ENCODE results near the gene PRPSAP2.
A peak's percentile ranks its signal among the peaks of the same experiment; 100 is the strongest.
"Not testable (repeated sequence)": the region's sequence is repeated elsewhere in the genome, so short reads cannot be mapped to it uniquely, and the experiment has no call there.

Gene PRPSAP2

DNA sequence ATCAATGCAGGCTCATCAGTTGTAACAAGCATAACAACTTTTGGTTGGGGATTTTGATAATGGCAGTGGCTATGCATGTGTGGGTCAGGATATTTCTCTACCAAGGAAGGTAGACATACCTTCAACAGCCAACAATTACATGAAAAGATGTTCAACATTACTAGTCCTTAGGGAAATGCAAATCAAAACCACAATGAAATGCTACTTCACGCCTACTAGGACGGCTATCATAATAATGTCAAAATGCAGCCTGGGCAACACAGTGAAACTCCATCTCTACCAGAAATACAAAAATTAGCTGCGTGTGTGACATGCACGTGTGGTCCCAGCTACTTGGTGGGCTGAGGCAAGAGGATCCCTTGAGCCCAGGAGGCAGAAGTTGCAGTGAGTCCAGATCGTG is 86.7 kb downstream of the PRPSAP2 start:
- no peak for DNase-seq (ENCODE audit: low read depth)

DNA sequence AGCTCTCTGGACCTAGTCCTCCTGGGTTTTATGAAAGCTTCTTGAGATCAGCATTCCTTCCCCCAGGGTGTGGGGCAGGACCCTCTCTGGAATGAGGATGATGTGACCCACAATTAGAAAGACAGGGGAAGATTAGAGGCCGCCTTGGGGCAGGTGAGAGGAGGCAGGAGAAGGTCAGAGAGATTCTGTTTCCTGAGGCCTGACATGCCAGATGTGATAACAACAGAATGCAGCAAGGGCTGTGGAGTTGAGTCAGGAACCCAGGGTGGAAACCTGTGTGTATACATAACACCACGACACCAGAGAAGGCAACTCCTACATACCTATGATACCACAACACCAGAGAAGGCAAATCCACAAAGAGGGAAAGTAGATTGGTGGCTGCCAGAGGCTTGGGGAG is 88.6 kb downstream of the PRPSAP2 start:
- DNase-seq (ENCODE audit: low read depth): no peak

DNA sequence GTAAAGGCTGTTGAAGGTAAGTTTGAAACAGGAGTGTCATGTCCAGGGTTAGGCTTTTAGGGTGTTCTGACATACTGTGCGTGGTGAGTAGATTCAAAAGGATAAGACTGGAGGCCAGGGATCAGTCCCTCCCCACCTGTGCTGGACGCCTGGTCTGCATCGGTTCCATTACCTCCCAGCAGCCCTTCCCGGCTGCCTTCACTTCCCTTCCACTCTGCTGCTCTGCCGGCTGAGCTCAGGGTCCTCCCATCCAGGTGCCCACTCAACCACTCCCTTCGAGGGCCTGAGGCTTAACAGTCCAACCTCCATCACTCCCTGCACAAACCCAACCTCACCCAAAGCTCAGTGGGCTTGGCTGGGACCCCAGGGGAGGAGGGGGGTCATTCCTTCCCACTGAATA is 89.9 kb downstream of the PRPSAP2 start:
- DNase-seq (ENCODE audit: low read depth): no peak

DNA sequence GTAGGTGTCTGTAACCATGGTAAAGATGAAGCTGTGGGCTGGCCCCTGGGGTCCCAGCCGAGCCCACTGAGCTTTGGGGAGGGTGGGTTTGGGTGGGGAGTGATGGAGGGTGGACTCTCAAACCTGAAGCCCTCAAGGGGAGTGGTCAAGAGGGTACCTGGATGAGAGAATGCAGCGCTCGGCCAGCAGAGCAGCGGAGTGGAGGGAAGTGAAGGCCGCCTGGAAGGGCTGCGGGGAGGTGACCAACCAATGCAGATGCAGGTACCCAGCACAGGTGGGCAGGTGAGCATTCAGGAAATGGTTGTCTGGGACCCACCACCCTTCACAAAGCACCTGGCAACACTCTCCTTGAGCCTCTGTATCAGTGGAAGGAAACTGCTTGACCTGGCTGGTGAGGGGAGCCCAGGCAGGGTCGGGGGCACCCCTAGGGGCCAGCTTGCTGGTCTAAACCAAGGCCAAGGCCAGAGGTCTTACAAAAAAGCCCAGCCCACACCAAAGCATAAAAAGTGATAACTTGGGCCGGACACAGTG is 90.6 kb downstream of the PRPSAP2 start:
- no peak for DNase-seq (ENCODE audit: low read depth)

DNA sequence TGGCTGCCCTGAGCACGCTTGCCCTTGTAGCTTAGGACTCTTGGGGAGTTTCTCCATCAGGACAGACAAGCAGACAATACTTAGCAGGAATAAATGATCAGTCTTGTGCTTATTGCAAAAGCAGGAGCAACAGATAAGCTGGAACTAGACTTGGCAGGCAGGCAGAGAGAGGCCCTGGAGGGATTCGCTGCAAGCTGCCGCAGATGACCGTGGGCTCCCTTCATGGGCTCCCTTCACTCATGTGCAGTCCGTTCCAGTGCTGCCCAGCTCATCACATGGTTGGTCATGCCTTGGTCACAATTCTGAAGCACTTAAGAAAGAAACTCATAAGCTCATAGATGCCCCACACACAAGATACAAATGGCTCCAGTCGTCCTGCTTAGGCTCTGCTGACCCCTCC is 91.6 kb downstream of the PRPSAP2 start:
- DNase-seq (ENCODE audit: low read depth): no peak

DNA sequence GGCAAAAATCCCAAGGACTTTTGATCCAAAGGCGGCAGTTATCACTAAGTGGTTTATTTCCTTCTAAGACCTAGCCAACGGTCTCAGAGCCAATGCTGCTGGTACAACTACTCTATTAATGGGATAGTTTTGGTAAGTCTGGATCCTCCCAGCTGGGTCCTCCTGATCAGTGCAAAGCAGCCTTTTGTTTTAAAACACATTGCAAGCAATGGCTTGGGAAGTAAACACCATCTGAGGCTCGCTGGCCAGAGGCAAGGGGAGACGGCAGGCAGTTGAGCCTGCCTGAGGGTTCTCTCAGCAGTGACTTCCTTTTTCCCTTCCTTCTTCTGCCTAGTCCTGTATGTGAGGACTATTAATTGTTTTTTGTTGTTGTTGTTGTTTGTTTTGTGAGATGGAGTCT is 92.4 kb downstream of the PRPSAP2 start:
- DNase-seq (ENCODE audit: low read depth): no peak

DNA sequence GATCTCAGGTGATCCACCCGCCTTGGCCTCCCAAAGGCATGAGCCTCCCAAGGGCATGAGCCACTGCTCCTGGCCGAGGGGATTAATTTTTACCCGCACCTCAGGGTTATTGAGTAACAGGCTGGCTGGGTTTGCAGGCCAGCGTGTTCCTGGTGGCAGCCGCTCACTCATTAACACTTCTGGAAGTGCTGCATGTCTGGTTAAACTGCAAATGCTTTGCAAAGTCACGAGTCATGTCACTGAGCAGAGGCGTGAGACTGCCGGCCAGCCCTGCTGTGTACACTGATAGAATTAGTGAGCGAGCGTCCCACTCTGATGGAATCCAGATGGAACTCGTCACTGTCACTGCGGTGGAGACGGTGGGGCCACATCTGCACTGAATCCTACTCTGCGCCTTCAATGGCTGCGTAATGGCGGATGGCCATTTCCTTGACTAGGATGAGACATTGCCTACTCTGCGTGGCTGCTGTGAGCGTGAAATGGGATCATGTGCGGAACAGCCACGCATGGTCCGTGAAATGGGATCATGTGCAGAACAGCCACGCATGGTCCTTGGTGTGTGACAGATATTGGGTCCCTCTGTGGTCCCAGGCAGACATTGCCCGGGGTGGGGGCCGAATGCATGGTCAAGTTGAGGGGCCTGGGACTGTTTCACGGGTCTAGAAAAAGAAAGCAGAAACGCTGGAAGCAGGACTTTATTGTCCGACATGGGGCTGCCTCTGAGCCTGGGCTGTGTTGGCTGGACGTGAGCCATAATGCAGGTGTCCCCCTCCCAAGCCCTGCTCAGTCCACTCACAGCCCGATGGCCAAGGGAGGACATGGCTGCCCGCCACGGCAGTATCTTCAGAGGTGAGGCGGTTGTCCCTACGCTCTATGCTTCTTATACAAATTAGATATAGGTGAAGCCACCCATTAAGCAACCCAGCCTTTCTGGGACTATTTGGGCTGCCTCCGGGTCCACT is 93.3 kb downstream of the PRPSAP2 start:
- no peak for DNase-seq (ENCODE audit: low read depth)

DNA sequence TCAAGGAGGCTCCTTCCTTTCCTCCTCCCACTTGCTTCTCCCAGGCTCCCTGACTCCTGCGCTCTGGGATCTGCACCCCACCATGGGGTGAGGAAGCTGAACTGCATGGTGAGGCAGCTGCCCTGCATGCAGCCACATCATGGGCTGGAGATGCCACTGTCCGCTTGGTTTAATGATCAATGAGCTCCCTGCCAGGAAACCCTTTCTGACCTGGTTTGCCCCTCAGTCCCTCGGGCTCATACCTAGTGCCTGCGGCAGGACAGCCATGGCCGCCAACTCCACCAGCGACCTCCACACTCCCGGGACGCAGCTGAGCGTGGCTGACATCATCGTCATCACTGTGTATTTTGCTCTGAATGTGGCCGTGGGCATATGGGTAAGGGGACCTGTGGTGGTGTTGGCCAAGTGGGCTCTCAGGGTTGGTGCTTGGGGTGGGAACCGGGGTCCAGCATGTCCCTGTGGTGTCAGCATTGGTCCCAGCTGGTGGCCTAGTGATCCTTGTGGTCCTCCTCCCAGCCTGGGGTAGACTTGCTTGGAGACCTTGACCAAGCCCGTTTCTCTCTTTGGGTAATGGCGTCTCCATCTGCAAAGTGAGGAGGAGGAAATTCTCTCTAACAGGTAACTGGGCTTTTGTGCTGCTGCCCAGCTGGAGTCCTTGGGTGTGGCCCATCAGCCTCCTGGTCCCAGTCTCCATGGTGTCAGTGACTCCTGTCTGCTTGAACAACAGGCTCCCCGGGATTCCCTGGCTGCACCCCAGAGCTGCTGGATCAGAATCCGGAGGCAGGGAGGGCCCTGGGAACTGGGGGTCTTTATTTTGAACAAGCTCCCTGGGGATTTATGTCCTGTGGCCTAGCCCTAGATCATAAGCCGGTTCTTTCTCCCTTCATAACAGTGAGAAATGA is 94.3 kb downstream of the PRPSAP2 start, which contains the start of gene SLC5A10:
TSS of gene SLC5A10 (plus strand) at position 225 of the 902 bp plus-strand sequence. CDS start at position 266, 41 bp downstream.
- no peak for DNase-seq (ENCODE audit: low read depth)

DNA sequence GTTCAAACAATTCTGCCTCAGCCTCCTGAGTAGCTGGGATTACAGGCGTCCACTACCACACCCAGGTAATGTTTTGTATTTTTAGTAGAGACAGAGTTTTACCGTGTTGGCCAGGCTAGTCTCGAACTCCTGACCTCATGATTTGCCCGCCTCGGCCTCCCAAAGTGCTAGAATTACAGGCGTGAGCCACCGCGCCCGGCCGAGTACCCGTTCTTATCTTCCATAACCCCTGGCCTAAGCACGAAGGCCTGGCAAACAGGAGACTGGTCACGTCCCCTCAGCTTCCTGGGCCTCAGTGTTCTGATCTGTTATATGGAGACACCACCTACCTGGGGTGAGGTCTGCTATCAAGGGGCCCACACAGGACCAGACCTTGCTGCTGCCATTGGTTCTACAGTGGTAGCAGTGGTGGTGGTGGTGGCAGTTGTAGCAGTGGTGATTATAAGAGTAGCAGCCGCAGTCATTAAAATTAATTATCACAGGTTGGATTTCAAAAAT is 95.3 kb downstream of the PRPSAP2 start:
- DNase-seq (ENCODE audit: low read depth): no peak

DNA sequence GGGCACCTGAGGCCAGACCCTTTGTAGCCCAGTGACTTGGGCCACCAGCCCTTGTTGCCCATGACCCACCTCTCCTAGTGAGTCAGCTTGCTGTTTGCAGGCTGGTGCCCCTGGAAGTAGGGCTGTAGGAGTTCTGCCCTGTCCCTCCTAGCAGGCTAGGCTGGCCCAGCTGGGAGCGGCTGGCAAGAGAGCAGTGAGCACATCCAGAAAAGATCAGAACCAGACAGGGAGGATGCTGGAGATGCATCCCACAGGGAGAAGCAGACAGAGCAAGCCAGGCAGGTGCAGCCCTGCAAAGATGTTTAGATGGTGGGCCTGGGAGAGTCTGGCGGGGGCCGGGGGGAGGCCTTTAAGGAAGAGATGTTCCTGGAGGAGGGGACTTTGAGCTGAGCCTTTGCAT is 96.4 kb downstream of the PRPSAP2 start:
- no peak for DNase-seq (ENCODE audit: low read depth)

DNA sequence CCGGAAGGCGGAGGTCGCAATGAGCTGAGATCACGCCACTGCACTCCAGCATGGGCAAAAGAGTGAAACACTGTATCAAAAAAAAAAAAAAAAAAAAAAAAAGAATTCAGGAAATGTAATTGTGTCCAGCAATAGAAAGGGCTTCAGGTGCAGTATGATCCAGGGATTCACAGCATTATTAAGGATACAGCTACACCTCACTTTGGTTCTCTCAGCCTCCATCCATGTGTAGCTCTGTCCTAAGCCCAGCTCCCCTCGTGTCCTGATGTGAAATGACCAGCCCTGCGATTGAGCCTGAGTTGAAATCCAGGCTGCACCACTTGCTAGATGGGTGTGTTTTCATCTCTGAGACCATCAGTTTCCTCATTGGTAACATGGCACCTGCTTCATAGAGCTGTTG is 97.1 kb downstream of the PRPSAP2 start:
- DNase-seq (ENCODE audit: low read depth): no peak

DNA sequence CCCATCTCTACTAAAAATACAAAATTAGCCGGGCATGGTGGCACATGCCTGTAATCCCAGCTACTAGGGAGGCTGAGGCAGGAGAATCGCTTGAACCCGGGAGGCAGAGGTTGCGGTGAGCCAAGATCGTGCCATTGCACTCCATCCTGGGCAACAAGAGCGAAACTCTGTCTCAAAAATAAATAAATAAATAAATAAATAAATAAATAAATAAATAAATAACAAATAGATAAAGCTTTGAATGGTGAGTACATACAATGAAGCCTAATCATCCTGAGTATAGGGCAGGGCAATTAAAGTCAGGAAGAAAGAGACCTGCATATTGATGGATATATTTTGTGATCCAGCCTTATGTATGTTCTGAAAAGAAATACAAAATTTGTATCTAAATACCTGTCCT is 98.1 kb downstream of the PRPSAP2 start:
- DNase-seq (ENCODE audit: low read depth): not testable (repeated sequence)

DNA sequence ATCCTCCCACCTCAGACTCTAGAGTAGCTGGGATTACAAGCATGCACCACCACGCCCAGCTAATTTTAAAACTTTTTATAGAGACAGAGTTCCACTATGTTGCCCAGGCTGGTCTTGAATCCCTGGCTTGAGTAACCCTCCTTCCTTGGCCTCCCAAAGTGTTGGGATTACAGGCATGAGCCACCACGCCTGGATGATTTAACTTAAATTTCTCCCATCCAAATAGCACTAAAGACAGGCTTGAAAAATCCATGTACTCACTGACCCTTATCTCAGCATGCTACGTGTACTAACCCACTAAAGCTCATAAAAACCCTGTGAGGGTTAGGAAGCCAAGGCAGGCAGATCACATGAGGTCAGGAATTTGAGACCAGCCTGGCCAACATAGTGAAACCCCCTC is 98.7 kb downstream of the PRPSAP2 start:
- no peak for DNase-seq (ENCODE audit: low read depth)

DNA sequence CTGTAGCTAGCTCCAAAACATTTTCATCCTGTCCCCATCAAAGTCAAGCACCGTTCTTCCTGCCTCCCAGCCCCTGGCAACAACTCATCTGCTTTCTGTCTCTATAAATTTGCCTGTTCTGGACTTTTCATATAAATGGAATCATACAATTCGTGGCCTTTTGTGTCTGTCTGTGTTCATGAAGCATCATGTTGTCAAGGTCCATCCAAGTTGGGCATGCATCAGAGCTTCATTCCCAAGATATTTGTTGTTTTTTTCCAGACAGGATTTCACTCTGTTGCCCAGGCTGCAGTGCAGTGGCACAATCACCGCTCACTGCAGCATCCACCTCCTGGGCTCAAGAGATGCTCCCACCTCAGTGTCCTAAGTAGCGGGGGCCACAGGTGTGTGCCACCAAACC is 99.9 kb downstream of the PRPSAP2 start:
- no peak for DNase-seq (ENCODE audit: low read depth)

DNA sequence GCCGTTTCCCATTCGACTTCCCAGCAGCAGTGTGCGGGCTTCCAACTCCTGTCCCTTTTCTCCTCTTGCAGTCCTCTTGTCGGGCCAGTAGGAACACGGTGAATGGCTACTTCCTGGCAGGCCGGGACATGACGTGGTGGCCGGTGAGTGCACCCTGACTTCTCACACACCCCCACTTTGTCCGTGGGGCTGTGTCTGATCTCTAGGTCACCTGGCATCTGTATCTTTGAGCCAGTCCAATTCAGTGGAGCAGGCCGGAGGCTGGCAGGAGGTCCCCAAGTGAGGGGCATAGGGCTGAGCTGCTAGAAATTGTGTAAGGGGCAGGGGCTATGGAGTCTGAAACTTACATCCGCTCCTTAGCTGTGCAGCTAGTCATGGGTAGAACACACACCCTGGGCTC is 100.7 kb downstream of the PRPSAP2 start:
- DNase-seq (ENCODE audit: low read depth): no peak

DNA sequence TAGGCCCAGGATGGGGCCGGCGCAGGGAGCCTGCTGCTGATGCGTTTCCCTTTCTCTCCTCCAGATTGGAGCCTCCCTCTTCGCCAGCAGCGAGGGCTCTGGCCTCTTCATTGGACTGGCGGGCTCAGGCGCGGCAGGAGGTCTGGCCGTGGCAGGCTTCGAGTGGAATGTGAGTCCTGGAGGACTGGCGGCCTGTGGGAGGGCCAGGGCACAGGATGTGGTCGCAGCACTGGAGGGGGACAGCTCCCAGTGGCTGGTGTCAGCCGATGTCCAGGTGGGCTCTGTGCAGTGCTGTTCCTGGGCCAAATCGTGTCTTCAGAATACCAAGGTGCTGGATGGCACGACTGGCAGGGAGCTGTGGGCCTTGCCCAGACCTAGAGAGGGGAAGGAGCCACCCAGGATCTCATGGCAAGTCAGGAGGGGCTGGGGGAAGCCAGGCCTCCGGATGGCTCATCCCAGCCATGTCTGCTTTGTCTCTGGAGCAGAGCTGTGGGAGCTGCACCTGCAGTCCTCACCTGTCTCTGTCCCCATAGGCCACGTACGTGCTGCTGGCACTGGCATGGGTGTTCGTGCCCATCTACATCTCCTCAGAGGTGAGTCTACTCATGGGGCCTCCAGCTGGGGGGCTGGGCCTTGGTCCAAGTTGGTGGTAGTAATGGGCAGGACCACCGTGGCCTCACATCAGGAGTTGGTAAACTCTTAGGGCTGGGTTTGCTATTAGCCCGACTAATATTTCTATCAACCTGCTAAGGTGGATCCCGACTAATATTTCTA is 101.3 kb downstream of the PRPSAP2 start:
- no peak for DNase-seq (ENCODE audit: low read depth)

DNA sequence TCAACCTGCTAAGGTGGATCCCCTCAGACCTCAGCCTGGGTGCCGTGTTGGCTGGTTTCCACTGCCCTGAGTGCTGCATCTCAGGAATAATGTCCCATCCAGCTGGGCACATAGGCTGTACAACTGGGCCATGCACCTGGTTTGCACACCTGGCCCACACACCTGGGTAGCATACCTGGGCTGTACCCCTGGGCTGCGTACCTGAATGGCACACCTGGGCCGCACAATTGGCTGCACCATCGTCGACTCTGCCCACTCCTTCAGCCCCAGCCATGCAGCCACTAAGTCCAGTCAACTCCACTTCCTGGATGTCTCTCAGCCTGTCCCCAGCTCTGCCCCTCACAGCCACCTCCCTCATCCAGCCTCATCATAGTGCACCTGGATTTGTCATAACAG is 101.9 kb downstream of the PRPSAP2 start:
- DNase-seq (ENCODE audit: low read depth): no peak

DNA sequence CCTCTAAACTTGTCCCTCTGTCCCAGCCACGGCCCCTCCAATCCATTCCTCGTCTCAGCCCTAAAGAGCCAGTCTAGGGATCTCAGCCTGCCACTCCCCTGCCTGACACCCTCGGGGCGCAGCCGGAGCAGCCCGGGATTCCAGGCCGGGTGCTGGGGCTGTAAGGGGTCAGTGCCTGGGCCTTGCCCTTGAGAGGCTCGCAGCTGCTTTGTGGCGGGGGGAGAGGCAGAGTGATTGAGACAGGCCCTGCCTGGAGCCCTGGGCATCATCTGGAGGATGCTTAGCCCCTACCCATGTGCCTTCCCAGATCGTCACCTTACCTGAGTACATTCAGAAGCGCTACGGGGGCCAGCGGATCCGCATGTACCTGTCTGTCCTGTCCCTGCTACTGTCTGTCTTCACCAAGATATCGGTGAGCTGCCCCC is 102.3 kb downstream of the PRPSAP2 start:
- no peak for DNase-seq (ENCODE audit: low read depth)

DNA sequence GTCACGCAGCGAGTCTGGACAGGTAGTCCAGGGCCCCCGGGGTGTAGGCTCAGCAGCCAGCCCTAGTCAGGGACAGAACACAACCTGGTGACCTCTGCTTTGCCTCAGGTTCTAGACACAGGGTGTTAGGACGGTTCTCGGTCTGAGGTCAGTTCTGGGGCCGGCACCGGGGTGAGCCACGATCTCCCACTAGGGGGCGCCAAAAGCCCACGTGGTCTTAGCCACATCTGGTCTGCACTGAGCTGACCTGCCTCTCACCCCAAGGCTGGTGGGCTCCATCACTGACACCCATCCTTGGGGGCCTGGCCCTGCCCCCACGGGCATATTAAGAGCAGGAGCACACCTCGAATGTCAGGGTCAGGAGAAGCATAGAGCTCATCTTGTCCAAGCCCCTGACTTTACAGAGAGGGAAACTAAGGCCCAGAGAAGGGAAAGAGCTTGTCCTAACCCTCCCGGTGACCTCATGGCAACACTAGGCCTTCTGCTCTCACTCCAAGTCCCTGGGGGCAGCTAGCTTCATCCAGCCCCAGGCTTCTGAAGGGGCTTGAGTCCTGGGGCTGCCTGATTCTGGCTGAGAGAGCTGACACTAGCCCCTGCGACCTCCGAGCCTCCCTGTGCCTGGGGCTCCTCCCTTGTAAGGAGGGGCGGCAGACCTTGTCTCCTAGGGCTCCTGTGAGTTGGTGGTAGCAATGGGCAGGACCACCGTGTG is 103.0 kb downstream of the PRPSAP2 start:
- DNase-seq (ENCODE audit: low read depth): peak; percentile 61

DNA sequence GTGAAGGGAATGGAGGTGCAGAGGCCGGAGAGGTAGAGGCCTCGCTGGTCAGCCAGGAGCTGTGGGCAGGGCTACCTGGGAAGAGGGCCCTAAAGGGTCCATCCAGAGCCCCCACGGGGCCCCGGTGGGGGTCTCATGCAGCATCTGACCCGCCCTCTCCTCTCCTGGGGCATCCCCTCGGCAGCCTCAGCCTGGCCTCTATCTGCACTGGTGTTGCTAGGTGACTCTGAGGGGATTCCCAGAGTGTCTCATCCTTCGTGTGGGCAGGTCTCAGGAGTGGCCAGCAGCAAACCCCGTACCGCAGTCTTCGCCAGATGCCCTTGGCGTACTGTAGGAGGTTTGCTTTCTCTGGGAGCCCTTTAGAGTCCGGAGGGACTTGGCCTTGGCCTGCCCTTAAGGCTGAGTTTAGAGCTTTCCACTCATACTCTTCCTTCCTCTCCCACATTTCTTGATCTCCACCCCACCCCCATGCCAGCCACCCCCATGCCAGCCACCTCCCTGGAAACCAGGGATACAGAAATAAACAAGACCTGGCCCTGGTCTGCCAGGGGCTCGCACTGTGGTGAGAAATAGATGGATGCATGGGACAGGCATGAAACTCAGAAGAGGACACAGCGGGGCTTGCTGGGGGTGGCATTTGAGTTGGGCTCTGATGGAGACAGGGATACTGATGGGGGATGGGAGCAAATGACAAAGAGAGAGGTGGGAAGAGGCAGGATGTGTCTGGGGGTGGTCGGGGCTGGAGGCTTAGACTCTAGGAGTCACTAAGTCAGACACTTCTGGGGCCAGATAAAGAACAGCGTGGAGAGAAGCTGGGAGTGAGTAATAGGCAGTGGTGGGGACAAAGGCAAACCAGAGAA is 103.9 kb downstream of the PRPSAP2 start:
- no peak for DNase-seq (ENCODE audit: low read depth)

All from activated T-helper 1 cell treated with Interleukin-2 at 50 U/mL for 16 hours (primary cell).